ENCODE data around the gene INPP5F.

INPP5F gene, protein sequence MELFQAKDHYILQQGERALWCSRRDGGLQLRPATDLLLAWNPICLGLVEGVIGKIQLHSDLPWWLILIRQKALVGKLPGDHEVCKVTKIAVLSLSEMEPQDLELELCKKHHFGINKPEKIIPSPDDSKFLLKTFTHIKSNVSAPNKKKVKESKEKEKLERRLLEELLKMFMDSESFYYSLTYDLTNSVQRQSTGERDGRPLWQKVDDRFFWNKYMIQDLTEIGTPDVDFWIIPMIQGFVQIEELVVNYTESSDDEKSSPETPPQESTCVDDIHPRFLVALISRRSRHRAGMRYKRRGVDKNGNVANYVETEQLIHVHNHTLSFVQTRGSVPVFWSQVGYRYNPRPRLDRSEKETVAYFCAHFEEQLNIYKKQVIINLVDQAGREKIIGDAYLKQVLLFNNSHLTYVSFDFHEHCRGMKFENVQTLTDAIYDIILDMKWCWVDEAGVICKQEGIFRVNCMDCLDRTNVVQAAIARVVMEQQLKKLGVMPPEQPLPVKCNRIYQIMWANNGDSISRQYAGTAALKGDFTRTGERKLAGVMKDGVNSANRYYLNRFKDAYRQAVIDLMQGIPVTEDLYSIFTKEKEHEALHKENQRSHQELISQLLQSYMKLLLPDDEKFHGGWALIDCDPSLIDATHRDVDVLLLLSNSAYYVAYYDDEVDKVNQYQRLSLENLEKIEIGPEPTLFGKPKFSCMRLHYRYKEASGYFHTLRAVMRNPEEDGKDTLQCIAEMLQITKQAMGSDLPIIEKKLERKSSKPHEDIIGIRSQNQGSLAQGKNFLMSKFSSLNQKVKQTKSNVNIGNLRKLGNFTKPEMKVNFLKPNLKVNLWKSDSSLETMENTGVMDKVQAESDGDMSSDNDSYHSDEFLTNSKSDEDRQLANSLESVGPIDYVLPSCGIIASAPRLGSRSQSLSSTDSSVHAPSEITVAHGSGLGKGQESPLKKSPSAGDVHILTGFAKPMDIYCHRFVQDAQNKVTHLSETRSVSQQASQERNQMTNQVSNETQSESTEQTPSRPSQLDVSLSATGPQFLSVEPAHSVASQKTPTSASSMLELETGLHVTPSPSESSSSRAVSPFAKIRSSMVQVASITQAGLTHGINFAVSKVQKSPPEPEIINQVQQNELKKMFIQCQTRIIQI

GRCh38 chr10:119725828-119726675 lies at the start of gene INPP5F:
TSS of gene INPP5F (plus strand) at chr10:119726050. CDS start at chr10:119726263, 213 bp downstream.
- DNase-seq (ENCODE audit: low spot score) = peak; percentile 100

DNA sequence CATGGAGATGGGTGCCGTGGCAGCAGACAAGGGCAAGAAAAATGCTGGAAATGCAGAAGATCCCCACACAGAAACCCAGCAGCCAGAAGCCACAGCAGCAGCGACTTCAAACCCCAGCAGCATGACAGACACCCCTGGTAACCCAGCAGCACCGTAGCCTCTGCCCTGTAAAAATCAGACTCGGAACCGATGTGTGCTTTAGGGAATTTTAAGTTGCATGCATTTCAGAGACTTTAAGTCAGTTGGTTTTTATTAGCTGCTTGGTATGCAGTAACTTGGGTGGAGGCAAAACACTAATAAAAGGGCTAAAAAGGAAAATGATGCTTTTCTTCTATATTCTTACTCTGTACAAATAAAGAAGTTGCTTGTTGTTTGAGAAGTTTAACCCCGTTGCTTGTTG lies 48.7 kb upstream of the INPP5F start:
- no peak for DNase-seq (ENCODE audit: low spot score)

GRCh38 chr10:119677904-119678755 lies 47.7 kb upstream of the INPP5F start:
- DNase-seq (ENCODE audit: low spot score) = no peak

DNA sequence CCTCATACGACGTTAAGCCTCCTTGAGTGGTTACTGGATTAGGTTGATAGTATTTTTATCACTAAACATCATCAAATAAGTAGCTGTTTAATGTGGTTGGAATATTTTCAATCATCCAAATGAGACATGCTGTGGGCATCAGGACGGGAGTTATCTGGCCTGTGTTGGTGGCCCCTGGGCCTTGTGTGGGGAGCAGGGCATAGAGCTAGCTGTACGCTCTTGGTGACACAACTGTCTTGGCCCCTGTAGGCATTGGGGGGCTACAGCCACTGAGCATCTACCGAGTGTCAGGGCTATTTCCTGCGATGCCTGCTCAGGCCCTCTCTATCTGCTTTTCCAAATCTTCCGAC lies 46.4 kb upstream of the INPP5F start:
- DNase-seq (ENCODE audit: low spot score) = no peak

GRCh38 chr10:119680050-119680449 lies 45.8 kb upstream of the INPP5F start:
- DNase-seq (ENCODE audit: low spot score) = peak; percentile 42

GRCh38 chr10:119680650-119681081 lies 45.2 kb upstream of the INPP5F start:
- no peak for DNase-seq (ENCODE audit: low spot score)

- DNase-seq (ENCODE audit: low spot score) = peak; percentile 88
Observed at GRCh38 chr10:119686465-119687191, 39.2 kb upstream of the INPP5F start.

- no peak for DNase-seq (ENCODE audit: low spot score)
Observed at GRCh38 chr10:119687192-119688032, 38.4 kb upstream of the INPP5F start.

DNA sequence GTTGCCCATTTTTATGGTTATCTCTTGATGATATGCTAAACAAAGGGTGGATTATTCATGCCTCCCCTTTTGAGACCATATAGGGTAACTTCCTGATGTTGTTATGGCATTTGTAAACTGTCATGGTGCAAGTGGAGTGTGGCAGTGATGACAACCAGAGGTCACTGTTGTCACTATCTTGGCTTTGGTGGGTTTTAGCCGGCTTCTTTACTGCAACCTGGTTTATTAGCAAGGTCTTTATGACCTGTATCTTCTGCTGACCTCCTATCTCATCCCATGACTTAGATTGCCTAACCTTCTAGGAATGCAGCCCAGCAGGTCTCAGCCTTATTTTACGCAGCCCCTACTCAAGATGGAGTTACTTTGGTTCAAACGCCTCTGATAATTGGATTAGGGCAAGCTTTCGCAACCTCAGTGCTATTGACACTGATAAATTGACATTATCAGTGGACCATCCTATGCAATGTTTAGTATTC lies 37.8 kb upstream of the INPP5F start:
- DNase-seq (ENCODE audit: low spot score) = no peak

GRCh38 chr10:119689016-119689580 lies 36.8 kb upstream of the INPP5F start:
- no peak for DNase-seq (ENCODE audit: low spot score)

GRCh38 chr10:119691726-119692125 lies 34.1 kb upstream of the INPP5F start:
- DNase-seq (ENCODE audit: low spot score) = no peak

DNA sequence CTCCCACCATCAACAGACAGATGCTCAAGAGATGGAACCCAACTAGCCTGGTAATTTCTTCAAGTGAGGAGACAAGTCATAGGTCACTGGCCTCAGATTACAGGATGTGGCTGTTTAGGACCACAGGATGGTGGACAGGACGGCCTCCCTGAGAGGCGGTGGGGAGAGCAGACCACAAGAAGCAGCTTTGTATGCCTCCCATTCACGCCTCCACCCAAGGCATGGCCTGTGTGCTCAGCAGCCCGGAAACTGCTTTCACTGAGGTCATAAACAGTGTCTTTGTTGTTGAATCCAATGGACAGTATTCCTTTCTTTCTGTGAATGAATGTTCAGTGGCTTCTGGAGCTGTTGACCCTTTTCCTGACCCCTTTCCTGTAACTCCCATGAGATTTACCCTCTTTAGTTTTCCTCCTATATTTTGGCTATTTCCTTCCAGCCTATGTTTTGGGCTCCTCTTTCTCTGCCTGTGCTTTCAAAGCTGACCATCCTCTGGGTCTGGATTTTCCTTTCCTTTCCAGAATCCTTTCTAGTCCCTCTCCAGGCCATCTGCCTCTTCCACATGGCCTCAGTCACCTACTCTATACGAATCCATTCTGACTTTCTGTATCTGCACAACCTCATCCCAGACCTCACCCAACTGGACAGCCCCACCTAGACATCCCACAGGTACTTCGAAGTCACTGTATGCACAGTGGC lies 32.4 kb upstream of the INPP5F start:
- no peak for DNase-seq (ENCODE audit: low spot score)

GRCh38 chr10:119694608-119695007 lies 31.2 kb upstream of the INPP5F start:
- DNase-seq (ENCODE audit: low spot score) = no peak

GRCh38 chr10:119700321-119700954 lies 25.4 kb upstream of the INPP5F start:
- DNase-seq (ENCODE audit: low spot score) = no peak

- DNase-seq (ENCODE audit: low spot score) = no peak
Observed at GRCh38 chr10:119701861-119702260, 24.0 kb upstream of the INPP5F start.

GRCh38 chr10:119702583-119702982 lies 23.3 kb upstream of the INPP5F start:
- DNase-seq (ENCODE audit: low spot score) = no peak

- no peak for DNase-seq (ENCODE audit: low spot score)
Observed at GRCh38 chr10:119703903-119704508, 21.8 kb upstream of the INPP5F start.
